ENCODE results near the gene TULP4. TPM values are rescaled to one million over a fixed set of nuclear protein-coding genes. Genes with fewer than 3 reads are reported as not detected.

TULP4 gene
- total RNA-seq, 1 donor from 2014 or later = 406 TPM

GRCh38 chr6:158492881-158493280 is 180.6 kb downstream of the TULP4 start:
- no peak for TF ChIP-seq CTCF (IDR thresholded peaks at IDR 0.05; ENCODE audit: partially characterized antibody, unreplicated experiment)
- Mint-ChIP-seq H3K4me3 (ENCODE audit: unreplicated experiment) (no peak overlapping the region), H3K27me3 (ENCODE audit: unreplicated experiment) (no peaks in the 10 kb centered on the region), H3K9me3 (ENCODE audit: unreplicated experiment) (peaks cover 1% of the 10 kb centered on the region), H3K27ac (ENCODE audit: unreplicated experiment) (no peak overlapping the region), H3K36me3 (ENCODE audit: unreplicated experiment) (no peaks in the 10 kb centered on the region), H3K4me1 (ENCODE audit: low read depth, unreplicated experiment) (no peaks in the 10 kb centered on the region)
- DNase-seq = no peak

GRCh38 chr6:158496700-158497099 is 184.4 kb downstream of the TULP4 start:
- Mint-ChIP-seq H3K27ac (ENCODE audit: unreplicated experiment) (no peak overlapping the region), H3K9me3 (ENCODE audit: unreplicated experiment) (peaks cover 5% of the 10 kb centered on the region), H3K4me1 (ENCODE audit: low read depth, unreplicated experiment) (peaks cover 2% of the 10 kb centered on the region), H3K4me3 (ENCODE audit: unreplicated experiment) (no peak overlapping the region), H3K27me3 (ENCODE audit: unreplicated experiment) (peaks cover 4% of the 10 kb centered on the region), H3K36me3 (ENCODE audit: unreplicated experiment) (no peaks in the 10 kb centered on the region)
- no peak for DNase-seq
- TF ChIP-seq CTCF (IDR thresholded peaks at IDR 0.05; ENCODE audit: partially characterized antibody, unreplicated experiment) = no peak

- H3K27ac Mint-ChIP-seq (ENCODE audit: unreplicated experiment) = no peak overlapping the region
- no peak for DNase-seq
- H3K4me1 Mint-ChIP-seq (ENCODE audit: low read depth, unreplicated experiment) = peaks cover 2% of the 10 kb centered on the region
- no peak overlapping the region for H3K4me3 Mint-ChIP-seq (ENCODE audit: unreplicated experiment)
- H3K27me3 Mint-ChIP-seq (ENCODE audit: unreplicated experiment) = peaks cover 4% of the 10 kb centered on the region
- no peaks in the 10 kb centered on the region for H3K36me3 Mint-ChIP-seq (ENCODE audit: unreplicated experiment)
- no peak for TF ChIP-seq CTCF (IDR thresholded peaks at IDR 0.05; ENCODE audit: partially characterized antibody, unreplicated experiment)
- H3K9me3 Mint-ChIP-seq (ENCODE audit: unreplicated experiment) = peaks cover 5% of the 10 kb centered on the region
Measured at GRCh38 chr6:158497620-158498019, 185.4 kb downstream of the TULP4 start.

- no peak overlapping the region for H3K27ac Mint-ChIP-seq (ENCODE audit: unreplicated experiment)
Measured at GRCh38 chr6:158498362-158498761, 186.1 kb downstream of the TULP4 start.

GRCh38 chr6:158499601-158500000 is 187.3 kb downstream of the TULP4 start:
- DNase-seq = no peak
- H3K4me3 Mint-ChIP-seq (ENCODE audit: unreplicated experiment) = no peak overlapping the region
- peaks cover 9% of the 10 kb centered on the region for H3K9me3 Mint-ChIP-seq (ENCODE audit: unreplicated experiment)
- H3K27ac Mint-ChIP-seq (ENCODE audit: unreplicated experiment) = no peak overlapping the region
- peaks cover 4% of the 10 kb centered on the region for H3K27me3 Mint-ChIP-seq (ENCODE audit: unreplicated experiment)
- H3K4me1 Mint-ChIP-seq (ENCODE audit: low read depth, unreplicated experiment) = peaks cover 2% of the 10 kb centered on the region
- no peak for TF ChIP-seq CTCF (IDR thresholded peaks at IDR 0.05; ENCODE audit: partially characterized antibody, unreplicated experiment)
- no peaks in the 10 kb centered on the region for H3K36me3 Mint-ChIP-seq (ENCODE audit: unreplicated experiment)

More at GRCh38 chr6:158498362-158498761, 186.1 kb downstream of the TULP4 start:
- Mint-ChIP-seq H3K4me1 (ENCODE audit: low read depth, unreplicated experiment) (peaks cover 2% of the 10 kb centered on the region), H3K36me3 (ENCODE audit: unreplicated experiment) (no peaks in the 10 kb centered on the region), H3K27me3 (ENCODE audit: unreplicated experiment) (peaks cover 4% of the 10 kb centered on the region), H3K4me3 (ENCODE audit: unreplicated experiment) (no peak overlapping the region), H3K9me3 (ENCODE audit: unreplicated experiment) (peaks cover 7% of the 10 kb centered on the region)
- TF ChIP-seq CTCF (IDR thresholded peaks at IDR 0.05; ENCODE audit: partially characterized antibody, unreplicated experiment) = no peak
- no peak for DNase-seq
